ENCODE measurements around the gene TNP2. TPM values are rescaled to one million over a fixed set of nuclear protein-coding genes. Genes with fewer than 3 reads are reported as not detected.

The TNP2 gene
- total RNA-seq, 1 donor from 2014 or later = not detected

- Mint-ChIP-seq H3K9me3 (ENCODE audit: unreplicated experiment) (no peaks in the 10 kb centered on the region), H3K36me3 (ENCODE audit: low read depth, unreplicated experiment) (no peaks in the 10 kb centered on the region), H3K4me3 (ENCODE audit: unreplicated experiment) (no peak overlapping the region), H3K27ac (ENCODE audit: unreplicated experiment) (no peak overlapping the region), H3K4me1 (ENCODE audit: unreplicated experiment) (peaks cover 21% of the 10 kb centered on the region), H3K27me3 (ENCODE audit: unreplicated experiment) (peaks cover 10% of the 10 kb centered on the region)
- TF ChIP-seq CTCF (IDR thresholded peaks at IDR 0.05; ENCODE audit: unreplicated experiment) = no peak
- no peak for DNase-seq (ENCODE audit: low spot score)
These were observed 44.6 kb upstream of the TNP2 start for GRCh38 chr16:11313493-11314308.

GRCh38 chr16:11312718-11313492 is 43.8 kb upstream of the TNP2 start:
- no peak for TF ChIP-seq CTCF (IDR thresholded peaks at IDR 0.05; ENCODE audit: unreplicated experiment)
- H3K27me3 Mint-ChIP-seq (ENCODE audit: unreplicated experiment) = peaks cover 8% of the 10 kb centered on the region
- H3K9me3 Mint-ChIP-seq (ENCODE audit: unreplicated experiment) = no peaks in the 10 kb centered on the region
- no peak overlapping the region for H3K4me3 Mint-ChIP-seq (ENCODE audit: unreplicated experiment)
- H3K27ac Mint-ChIP-seq (ENCODE audit: unreplicated experiment) = no peak overlapping the region
- peaks cover 21% of the 10 kb centered on the region for H3K4me1 Mint-ChIP-seq (ENCODE audit: unreplicated experiment)
- DNase-seq (ENCODE audit: low spot score) = no peak
- no peaks in the 10 kb centered on the region for H3K36me3 Mint-ChIP-seq (ENCODE audit: low read depth, unreplicated experiment)

GRCh38 chr16:11310997-11311561 is 42.0 kb upstream of the TNP2 start:
- peak; percentile 18 for DNase-seq (ENCODE audit: low spot score)
- H3K27ac Mint-ChIP-seq (ENCODE audit: unreplicated experiment) = peak overlapping the region; percentile 95

GRCh38 chr16:11310634-11310977 is 41.5 kb upstream of the TNP2 start:
- H3K36me3 Mint-ChIP-seq (ENCODE audit: low read depth, unreplicated experiment) = no peaks in the 10 kb centered on the region
- no peak overlapping the region for H3K4me3 Mint-ChIP-seq (ENCODE audit: unreplicated experiment)
- DNase-seq (ENCODE audit: low spot score) = no peak
- no peaks in the 10 kb centered on the region for H3K9me3 Mint-ChIP-seq (ENCODE audit: unreplicated experiment)
- H3K27ac Mint-ChIP-seq (ENCODE audit: unreplicated experiment) = peak overlapping the region; percentile 95
- H3K27me3 Mint-ChIP-seq (ENCODE audit: unreplicated experiment) = peaks cover 14% of the 10 kb centered on the region
- H3K4me1 Mint-ChIP-seq (ENCODE audit: unreplicated experiment) = peaks cover 12% of the 10 kb centered on the region
- no peak for TF ChIP-seq CTCF (IDR thresholded peaks at IDR 0.05; ENCODE audit: unreplicated experiment)

More at GRCh38 chr16:11310997-11311561, 42.0 kb upstream of the TNP2 start:
- TF ChIP-seq CTCF (IDR thresholded peaks at IDR 0.05; ENCODE audit: unreplicated experiment) = no peak
- Mint-ChIP-seq H3K27me3 (ENCODE audit: unreplicated experiment) (peaks cover 14% of the 10 kb centered on the region), H3K36me3 (ENCODE audit: low read depth, unreplicated experiment) (no peaks in the 10 kb centered on the region), H3K4me1 (ENCODE audit: unreplicated experiment) (peaks cover 14% of the 10 kb centered on the region), H3K4me3 (ENCODE audit: unreplicated experiment) (no peak overlapping the region), H3K9me3 (ENCODE audit: unreplicated experiment) (no peaks in the 10 kb centered on the region)
